ENCODE data around the gene CRYBA4. TPM values are rescaled to one million over a fixed set of nuclear protein-coding genes. Genes with fewer than 3 reads are reported as not detected.

The CRYBA4 gene
- total and polyA plus RNA-seq, 4 donors = not detected

Small RNAs within 50 kb of the gene (small RNA-seq; reads per million reads assigned to genes)
- gene RF01874 = not detected

Other genes with a start within 250 kb of the CRYBA4 start
- under 1 TPM; 0.17 to 0.47 TPM for gene ASPHD2, start 192.7 kb upstream of the CRYBA4 start, total RNA-seq
- under 1 TPM; 0.12 to 0.19 TPM for gene ASPHD2, start 192.7 kb upstream of the CRYBA4 start, polyA plus RNA-seq
- 10 to 100 TPM; 13.6 to 26.2 TPM for gene HPS4, start 138.2 kb upstream of the CRYBA4 start, total RNA-seq
- gene HPS4, start 138.2 kb upstream of the CRYBA4 start, polyA plus RNA-seq = 10 to 100 TPM in 1 of 2 donors, 1 to 10 TPM in 1; 5.4 to 11.6 TPM
- 10 to 100 TPM; 15.1 to 18.6 TPM for gene SRRD, start 138.1 kb upstream of the CRYBA4 start, total RNA-seq
- 10 to 100 TPM in 1 of 2 donors, 1 to 10 TPM in 1; 8.7 to 12.2 TPM for gene SRRD, start 138.1 kb upstream of the CRYBA4 start, polyA plus RNA-seq
- gene TFIP11, start 109.5 kb upstream of the CRYBA4 start, total RNA-seq = 10 to 100 TPM; 27.8 to 31.7 TPM
- gene TFIP11, start 109.5 kb upstream of the CRYBA4 start, polyA plus RNA-seq = 10 to 100 TPM; 14.3 to 21.3 TPM
- 100 to 1,000 TPM in 1 of 2 donors, 10 to 100 TPM in 1; 33.3 to 109 TPM for gene TPST2, start 31.8 kb upstream of the CRYBA4 start, total RNA-seq
- gene TPST2, start 31.8 kb upstream of the CRYBA4 start, polyA plus RNA-seq = 10 to 100 TPM; 58.1 to 81.3 TPM
- 1 to 10 TPM in 1 of 2 donors, under 1 TPM in 1; 0.17 to 2.3 TPM for gene CRYBB1, start 3.9 kb upstream of the CRYBA4 start, total RNA-seq
- gene CRYBB1, start 3.9 kb upstream of the CRYBA4 start, polyA plus RNA-seq = under 1 TPM in 1 of 2 donors, not detected in 1; 0.32 TPM
- gene MIAT, start 35.6 kb downstream of the CRYBA4 start, total RNA-seq = 1 to 10 TPM; 1.2 to 1.5 TPM
- under 1 TPM; 0.18 to 0.29 TPM for gene MIAT, start 35.6 kb downstream of the CRYBA4 start, polyA plus RNA-seq

Data from liver (tissue), 5 donors.